HepG2 (cell line): ENCODE measurements around the gene MPST. TPM values are rescaled to one million over a fixed set of nuclear protein-coding genes. Genes with fewer than 3 reads are reported as not detected.

ENCODE experiments used
- HNF4A ChIP-seq: sonication (generic); formaldehyde crosslinking; IDR thresholded peaks from 2 replicates; pipeline ENCODE4 v1.4.0; 2020; ENCODE audit warnings: missing genetic modification reagents
- HNF4G ChIP-seq, 2 experiments: sonication (generic) in 1 of 2; formaldehyde crosslinking in 1 of 2; IDR thresholded peaks; 2 replicates each; pipeline versions ENCODE4 v1.4.0 to v1.6.1; 2011 to 2020; ENCODE audit warnings: borderline replicate concordance in 2 of 2, low read depth in 2 of 2, mild to moderate bottlenecking in 2 of 2, low read length in 1 of 2, missing genetic modification reagents in 1 of 2, moderate library complexity in 1 of 2
- HNRNPL ChIP-seq: fragments of 200-400 bp; formaldehyde crosslinking; IDR thresholded peaks from 2 replicates; pipeline ENCODE4 v1.6.1; 2017; ENCODE audit warnings: mild to moderate bottlenecking, low read depth, low read length
- KDM3A ChIP-seq: IDR thresholded peaks from 2 replicates; pipeline ENCODE4 v1.6.1; 2018; ENCODE audit warnings: low read depth, missing compliant biosample characterization
- KLF15 ChIP-seq: sonication (generic); formaldehyde crosslinking; IDR thresholded peaks from 2 replicates; pipeline ENCODE4 v1.8.1; 2023; ENCODE audit warnings: borderline replicate concordance, mild to moderate bottlenecking, inconsistent platforms, missing genetic modification reagents, mixed read lengths
- RBFOX2 ChIP-seq: fragments of 200-400 bp; formaldehyde crosslinking; IDR thresholded peaks from 2 replicates; pipeline ENCODE4 v1.6.1; 2017; ENCODE audit warnings: low read depth, mild to moderate bottlenecking, low read length
- SMARCE1 ChIP-seq: fragments of 450-650 bp; IDR thresholded peaks from 2 replicates; pipeline ENCODE4 v1.6.1; 2017; ENCODE audit warnings: borderline replicate concordance
- SNAPC2 ChIP-seq: sonication (generic); formaldehyde crosslinking; IDR thresholded peaks from 2 replicates; pipeline ENCODE4 v1.8.1; 2022; ENCODE audit warnings: mild to moderate bottlenecking, missing genetic modification reagents
- ZBTB20 ChIP-seq: sonication (generic); formaldehyde crosslinking; IDR thresholded peaks from 2 replicates; pipeline ENCODE4 v1.8.1; 2023; ENCODE audit warnings: missing genetic modification reagents, low read depth, mild to moderate bottlenecking, borderline replicate concordance
- ZNF703 ChIP-seq: sonication (generic); formaldehyde crosslinking; IDR thresholded peaks from 2 replicates; pipeline ENCODE4 v1.5.1; 2020; ENCODE audit warnings: missing genetic modification reagents, mild to moderate bottlenecking, moderate library complexity, borderline replicate concordance
- ZNF747 ChIP-seq: sonication (generic); formaldehyde crosslinking; IDR thresholded peaks from 2 replicates; pipeline ENCODE4 v1.8.1; 2023; ENCODE audit warnings: missing genetic modification reagents, mild to moderate bottlenecking, borderline replicate concordance
- polyA plus RNA-seq, 8 experiments: library from polyadenylated mRNA; depleted of rRNA in 3 of 8; stranded (reverse) in 7 of 8; unstranded in 1 of 8; fragments of >200 nt; fragmentation: Illumina TruSeq in 4 of 8; extraction: Trizol in 4 of 8; gene quantifications; 2 replicates each; pipeline versions ENCODE4 v1.2.1 to v1.2.3, GENCODE V29; 2011 to 2016; ENCODE audit warnings: low read depth in 4 of 8, missing spikeins in 1 of 8, mixed read lengths in 1 of 8; ENCODE audit not compliant: insufficient read depth in 1 of 8
- total RNA-seq, 5 experiments: library from RNA; depleted of rRNA; stranded (reverse); fragments of >200 nt; fragmentation: Illumina TruSeq; extraction: Trizol; gene quantifications; 2 replicates each; pipeline ENCODE4 v1.2.3, GENCODE V29; 2016; ENCODE audit warnings: low read depth in 1 of 5
- TF ChIP-seq, protein P1 (sequence below): sonication (generic); formaldehyde crosslinking; conservative IDR thresholded peaks from 2 replicates; pipeline ENCODE4 v1.8.0; 2022; ENCODE audit warnings: mild to moderate bottlenecking, moderate library complexity, missing genetic modification reagents
- TF ChIP-seq, protein P2 (sequence below): sonication (generic); formaldehyde crosslinking; IDR thresholded peaks from 2 replicates; pipeline ENCODE4 v1.5.0; 2020; ENCODE audit warnings: mild to moderate bottlenecking, low read depth, missing genetic modification reagents, borderline replicate concordance
- TF ChIP-seq, protein P3 (sequence below): sonication (generic); formaldehyde crosslinking; IDR thresholded peaks from 2 replicates; pipeline ENCODE4 v1.4.0; 2020; ENCODE audit warnings: missing genetic modification reagents
- TF ChIP-seq, protein P4 (sequence below): sonication (generic); formaldehyde crosslinking; conservative IDR thresholded peaks from 2 replicates; pipeline ENCODE4 v1.4.0; 2020; ENCODE audit warnings: missing genetic modification reagents
- TF ChIP-seq, protein P5 (sequence below): sonication (generic); formaldehyde crosslinking; IDR thresholded peaks from 2 replicates; pipeline ENCODE4 v1.5.0; 2020; ENCODE audit warnings: missing genetic modification reagents
- TF ChIP-seq, protein P6 (sequence below): sonication (generic); formaldehyde crosslinking; IDR thresholded peaks from 2 replicates; pipeline ENCODE4 v1.5.1; 2020; ENCODE audit warnings: mild to moderate bottlenecking, missing genetic modification reagents

MPST gene
- total and polyA plus RNA-seq, 2 of the 13 experiments (the other 11 are each of a cell fraction or from before 2014, with no cell fraction given) = 133 to 141 TPM

DNA sequence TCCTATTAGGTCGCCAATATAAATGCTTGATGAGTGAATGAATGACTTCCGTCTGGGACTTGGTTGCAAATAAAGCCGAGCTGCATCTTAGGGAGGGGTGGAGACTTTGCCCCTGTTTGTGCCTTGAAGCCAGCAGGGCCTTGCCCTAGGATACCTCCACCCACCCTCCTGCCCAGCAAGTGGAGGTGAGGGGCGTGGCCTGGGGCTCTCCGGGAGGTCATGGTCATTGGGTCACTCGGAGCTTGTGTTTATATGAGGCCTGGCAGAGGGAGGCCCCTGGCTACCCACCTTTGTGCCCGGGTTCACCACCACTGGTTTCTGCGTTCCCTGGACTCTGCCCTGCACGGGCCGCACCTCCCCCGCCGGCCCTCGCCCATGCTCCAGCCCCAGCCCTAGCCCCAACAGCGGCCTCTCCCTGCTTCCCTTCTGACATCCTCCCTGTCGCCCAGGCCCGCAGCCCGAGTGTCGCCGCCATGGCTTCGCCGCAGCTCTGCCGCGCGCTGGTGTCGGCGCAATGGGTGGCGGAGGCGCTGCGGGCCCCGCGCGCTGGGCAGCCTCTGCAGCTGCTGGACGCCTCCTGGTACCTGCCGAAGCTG lies 4.3 kb downstream of the MPST start (continued):
- TF ChIP-seq HNF4A (CRISPR knock-in tag) (peak; percentile 95), ZNF747 (no peak), KDM3A (CRISPR knock-in tag) (no peak), ZBTB20 (peak; percentile 68; the same call in 1 of the 2 replicates), SNAPC2 (CRISPR knock-in tag) (no peak), SMARCE1 (no peak), KLF15 (CRISPR knock-in tag) (no peak), HNF4G (IDR thresholded peaks at IDR 0.05; ENCODE audit: borderline replicate concordance, low read depth, low read length) (peak; percentile 97), HNF4G (CRISPR knock-in tag; IDR thresholded peaks at IDR 0.05; ENCODE audit: borderline replicate concordance, low read depth) (peak; percentile 93), ZNF703 (CRISPR knock-in tag) (no peak), RBFOX2 (peak; percentile 97), HNRNPL (peak; percentile 100)
- TF ChIP-seq, protein P1, sequence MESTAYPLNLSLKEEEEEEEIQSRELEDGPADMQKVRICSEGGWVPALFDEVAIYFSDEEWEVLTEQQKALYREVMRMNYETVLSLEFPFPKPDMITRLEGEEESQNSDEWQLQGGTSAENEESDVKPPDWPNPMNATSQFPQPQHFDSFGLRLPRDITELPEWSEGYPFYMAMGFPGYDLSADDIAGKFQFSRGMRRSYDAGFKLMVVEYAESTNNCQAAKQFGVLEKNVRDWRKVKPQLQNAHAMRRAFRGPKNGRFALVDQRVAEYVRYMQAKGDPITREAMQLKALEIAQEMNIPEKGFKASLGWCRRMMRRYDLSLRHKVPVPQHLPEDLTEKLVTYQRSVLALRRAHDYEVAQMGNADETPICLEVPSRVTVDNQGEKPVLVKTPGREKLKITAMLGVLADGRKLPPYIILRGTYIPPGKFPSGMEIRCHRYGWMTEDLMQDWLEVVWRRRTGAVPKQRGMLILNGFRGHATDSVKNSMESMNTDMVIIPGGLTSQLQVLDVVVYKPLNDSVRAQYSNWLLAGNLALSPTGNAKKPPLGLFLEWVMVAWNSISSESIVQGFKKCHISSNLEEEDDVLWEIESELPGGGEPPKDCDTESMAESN (CRISPR knock-in tag) = peak; percentile 64; the same call in 1 of the 2 replicates
- TF ChIP-seq, protein P2, sequence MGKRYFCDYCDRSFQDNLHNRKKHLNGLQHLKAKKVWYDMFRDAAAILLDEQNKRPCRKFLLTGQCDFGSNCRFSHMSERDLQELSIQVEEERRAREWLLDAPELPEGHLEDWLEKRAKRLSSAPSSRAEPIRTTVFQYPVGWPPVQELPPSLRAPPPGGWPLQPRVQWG = no peak
- TF ChIP-seq, protein P3, sequence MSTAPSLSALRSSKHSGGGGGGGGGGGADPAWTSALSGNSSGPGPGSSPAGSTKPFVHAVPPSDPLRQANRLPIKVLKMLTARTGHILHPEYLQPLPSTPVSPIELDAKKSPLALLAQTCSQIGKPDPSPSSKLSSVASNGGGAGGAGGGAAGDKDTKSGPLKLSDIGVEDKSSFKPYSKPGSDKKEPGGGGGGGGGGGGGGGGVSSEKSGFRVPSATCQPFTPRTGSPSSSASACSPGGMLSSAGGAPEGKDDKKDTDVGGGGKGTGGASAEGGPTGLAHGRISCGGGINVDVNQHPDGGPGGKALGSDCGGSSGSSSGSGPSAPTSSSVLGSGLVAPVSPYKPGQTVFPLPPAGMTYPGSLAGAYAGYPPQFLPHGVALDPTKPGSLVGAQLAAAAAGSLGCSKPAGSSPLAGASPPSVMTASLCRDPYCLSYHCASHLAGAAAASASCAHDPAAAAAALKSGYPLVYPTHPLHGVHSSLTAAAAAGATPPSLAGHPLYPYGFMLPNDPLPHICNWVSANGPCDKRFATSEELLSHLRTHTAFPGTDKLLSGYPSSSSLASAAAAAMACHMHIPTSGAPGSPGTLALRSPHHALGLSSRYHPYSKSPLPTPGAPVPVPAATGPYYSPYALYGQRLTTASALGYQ (CRISPR knock-in tag) = peak; percentile 62; the same call in 1 of the 2 replicates
- TF ChIP-seq, protein P4, sequence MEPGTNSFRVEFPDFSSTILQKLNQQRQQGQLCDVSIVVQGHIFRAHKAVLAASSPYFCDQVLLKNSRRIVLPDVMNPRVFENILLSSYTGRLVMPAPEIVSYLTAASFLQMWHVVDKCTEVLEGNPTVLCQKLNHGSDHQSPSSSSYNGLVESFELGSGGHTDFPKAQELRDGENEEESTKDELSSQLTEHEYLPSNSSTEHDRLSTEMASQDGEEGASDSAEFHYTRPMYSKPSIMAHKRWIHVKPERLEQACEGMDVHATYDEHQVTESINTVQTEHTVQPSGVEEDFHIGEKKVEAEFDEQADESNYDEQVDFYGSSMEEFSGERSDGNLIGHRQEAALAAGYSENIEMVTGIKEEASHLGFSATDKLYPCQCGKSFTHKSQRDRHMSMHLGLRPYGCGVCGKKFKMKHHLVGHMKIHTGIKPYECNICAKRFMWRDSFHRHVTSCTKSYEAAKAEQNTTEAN (CRISPR knock-in tag) = 0 out of 2 replicates have a peak, but pooled peaks have one; percentile 42
- TF ChIP-seq, protein P5, sequence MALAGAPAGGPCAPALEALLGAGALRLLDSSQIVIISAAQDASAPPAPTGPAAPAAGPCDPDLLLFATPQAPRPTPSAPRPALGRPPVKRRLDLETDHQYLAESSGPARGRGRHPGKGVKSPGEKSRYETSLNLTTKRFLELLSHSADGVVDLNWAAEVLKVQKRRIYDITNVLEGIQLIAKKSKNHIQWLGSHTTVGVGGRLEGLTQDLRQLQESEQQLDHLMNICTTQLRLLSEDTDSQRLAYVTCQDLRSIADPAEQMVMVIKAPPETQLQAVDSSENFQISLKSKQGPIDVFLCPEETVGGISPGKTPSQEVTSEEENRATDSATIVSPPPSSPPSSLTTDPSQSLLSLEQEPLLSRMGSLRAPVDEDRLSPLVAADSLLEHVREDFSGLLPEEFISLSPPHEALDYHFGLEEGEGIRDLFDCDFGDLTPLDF (CRISPR knock-in tag) = no peak
- TF ChIP-seq, protein P6, sequence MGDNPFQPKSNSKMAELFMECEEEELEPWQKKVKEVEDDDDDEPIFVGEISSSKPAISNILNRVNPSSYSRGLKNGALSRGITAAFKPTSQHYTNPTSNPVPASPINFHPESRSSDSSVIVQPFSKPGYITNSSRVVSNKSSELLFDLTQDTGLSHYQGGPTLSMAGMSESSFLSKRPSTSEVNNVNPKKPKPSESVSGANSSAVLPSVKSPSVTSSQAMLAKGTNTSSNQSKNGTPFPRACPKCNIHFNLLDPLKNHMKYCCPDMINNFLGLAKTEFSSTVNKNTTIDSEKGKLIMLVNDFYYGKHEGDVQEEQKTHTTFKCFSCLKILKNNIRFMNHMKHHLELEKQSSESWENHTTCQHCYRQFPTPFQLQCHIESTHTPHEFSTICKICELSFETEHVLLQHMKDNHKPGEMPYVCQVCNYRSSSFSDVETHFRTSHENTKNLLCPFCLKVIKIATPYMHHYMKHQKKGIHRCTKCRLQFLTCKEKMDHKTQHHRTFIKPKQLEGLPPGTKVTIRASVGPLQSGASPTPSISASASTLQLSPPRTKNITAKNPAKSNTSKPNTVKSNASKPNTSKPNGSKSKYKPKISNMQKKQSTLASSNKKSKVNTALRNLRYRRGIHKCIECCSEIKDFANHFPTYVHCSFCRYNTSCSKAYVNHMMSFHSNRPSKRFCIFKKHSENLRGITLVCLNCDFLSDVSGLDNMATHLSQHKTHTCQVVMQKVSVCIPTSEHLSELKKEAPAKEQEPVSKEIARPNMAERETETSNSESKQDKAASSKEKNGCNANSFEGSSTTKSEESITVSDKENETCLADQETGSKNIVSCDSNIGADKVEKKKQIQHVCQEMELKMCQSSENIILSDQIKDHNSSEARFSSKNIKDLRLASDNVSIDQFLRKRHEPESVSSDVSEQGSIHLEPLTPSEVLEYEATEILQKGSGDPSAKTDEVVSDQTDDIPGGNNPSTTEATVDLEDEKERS = 0 out of 2 replicates have a peak, but pooled peaks have one; percentile 66
